Pancreas (tissue), 10 donors: ENCODE measurements around the gene DPEP3. TPM values are rescaled to one million over a fixed set of nuclear protein-coding genes. Genes with fewer than 3 reads are reported as not detected.

Experiments
- ATAC-seq, 4 donors: fragments of 200-7000 bp; cut with Tn5 transposase; one replicate each; pipeline versions ENCODE4 v1.8.0 to v1.9.1; 2020; ENCODE audit warnings: mild to moderate bottlenecking in 4 of 4, moderate library complexity in 4 of 4
- DNase-seq, 6 donors: peaks; one replicate each; pipeline ENCODE4 v3.0.0-alpha.2; 2020
- FAIRE-seq: peaks from 2 replicates; lab custom pipeline; 2012; peaks lifted over from hg19 to GRCh38; lab: Jason Lieb, UNC
- H3K27ac ChIP-seq, 4 donors: fragments of 200-600 bp; sonication (generic); 1 replicate in 3 of 4; 2 replicates in 1 of 4; pipeline versions ENCODE4 v1.5.0 to v1.8.0; 2020
- H3K27me3 ChIP-seq, 4 donors: fragments of 200-600 bp; one replicate each; pipeline ENCODE4 v1.8.0; 2021
- H3K36me3 ChIP-seq, 3 donors: fragments of 200-600 bp; sonication (generic) in 1 of 3; one replicate each; pipeline versions ENCODE4 v1.5.0 to v1.8.0; 2020 to 2021
- H3K4me1 ChIP-seq, 3 donors: fragments of 200-600 bp; one replicate each; pipeline ENCODE4 v1.8.0; 2021
- H3K4me3 ChIP-seq, 4 donors: fragments of 200-600 bp; sonication (generic) in 2 of 4; one replicate each; pipeline versions ENCODE4 v1.5.0 to v1.8.0; 2020 to 2021
- H3K9me3 ChIP-seq, 4 donors: fragments of 200-600 bp; one replicate each; pipeline ENCODE4 v1.8.0; 2021
- CTCF ChIP-seq, 4 donors: fragments of 200-600 bp; sonication (generic) in 3 of 4; IDR thresholded peaks; one replicate each; pipeline versions ENCODE4 v1.5.0 to v1.8.0; 2021; ENCODE audit warnings: antibody characterized with exemption in 4 of 4
- WGBS, 2 donors: extraction: QIAGEN DNeasy Blood & Tissue Kit; methylation state at CpG; one replicate each; pipeline ENCODE4 v1.1.7; 2013; 5-methylcytosine and 5-hydroxymethylcytosine counted together
- intact Hi-C, 3 donors: fragments of 100-400 bp; cut with DNase I; formaldehyde crosslinking; loops; one replicate each; pipeline versions ENCODE4 v1.11.1 to v1.14.2; 2022
- polyA plus RNA-seq, 2 donors: library from polyadenylated mRNA; stranded (reverse); fragments of 200-250 nt; gene quantifications; one replicate each; pipeline ENCODE4 v1.2.3, GENCODE V29; 2013
- total RNA-seq, 6 donors: library from RNA; stranded (reverse); fragmentation: NEBNext Ultra II Directional in 4 of 6; extraction: Animal tissue kit (Norgen Biotek cat#: 25700) in 4 of 6; gene quantifications; one replicate each; pipeline versions ENCODE4 v1.2.1 to v1.2.4, GENCODE V29; 2021 to 2023
- donor health status: healthy with polysubstance abuse.
- donor health status: DM: no; HTN: no; CAD: no; lungs with moderate emphysema.
- donor health status: DM: no; HTN: no; CAD: no.
- donor health status: control.
- donor health status: control.
- donor health status: Bipolar disorder and iron deficiency.
- donor health status: DM: yes; HTN: yes; CAD: no.
- donor health status: DM: no; HTN: no; CAD: no.
- donor health status: DM: no; HTN: no; CAD: no.
- donor health status: DM: yes; HTN: yes; CAD: no.

The DPEP3 gene
- total and polyA plus RNA-seq, 8 donors: 0.09 to 0.12 TPM; not detected in 6

GRCh38 chr16:67967183-67967957 is 12.9 kb downstream of the DPEP3 start:
- intact Hi-C loops: no loop called here
- 30 to 45% methylated on average over 18 of the region's 18 CpGs for whole genome bisulfite sequencing, 2 donors
- Histone ChIP-seq H3K9me3 (no peaks in the 10 kb centered on the region), H3K27ac (peak overlapping the region; percentile 70 to 84 (median 81)), H3K27me3 (no peaks in the 10 kb centered on the region), H3K4me3 (peak overlapping the region; percentile 80 to 91 (median 88)), H3K36me3 (no peaks in the 10 kb centered on the region), H3K4me1 (peaks cover 9 to 30% (median 17%) of the 10 kb centered on the region in 3 donors)
- no peak for TF ChIP-seq CTCF (IDR thresholded peaks at IDR 0.05)
- DNase-seq: no peak
- ATAC-seq: peak in 1 of 4 donors; percentile 2
- no peak for FAIRE-seq

- WGBS, 2 donors: 71 to 81% methylated on average over 3 of the region's 3 CpGs
- no peak for TF ChIP-seq CTCF (IDR thresholded peaks at IDR 0.05)
- no peak for FAIRE-seq
- intact Hi-C loops: no loop called here
- Histone ChIP-seq H3K9me3 (no peaks in the 10 kb centered on the region), H3K4me1 (peaks cover 15 to 37% (median 24%) of the 10 kb centered on the region in 3 donors), H3K27ac (no peak overlapping the region), H3K27me3 (no peaks in the 10 kb centered on the region), H3K36me3 (no peaks in the 10 kb centered on the region), H3K4me3 (peak overlapping the region in 2 of 4 donors; percentile 80 to 91)
- peak in 2 of 6 donors; percentile 46 to 62 for DNase-seq
- no peak for ATAC-seq
Observed at GRCh38 chr16:67966549-67967182, 13.6 kb downstream of the DPEP3 start.

- Histone ChIP-seq H3K36me3 (no peaks in the 10 kb centered on the region), H3K27me3 (no peaks in the 10 kb centered on the region), H3K4me1 (peaks cover 15 to 39% (median 30%) of the 10 kb centered on the region in 3 donors), H3K4me3 (peak overlapping the region in 1 of 4 donors; percentile 80), H3K9me3 (no peaks in the 10 kb centered on the region), H3K27ac (no peak overlapping the region)
- no peak for ATAC-seq
- no peak for TF ChIP-seq CTCF (IDR thresholded peaks at IDR 0.05)
- no peak for DNase-seq
- 81 to 87% methylated on average over 11 of the region's 11 CpGs for WGBS, 2 donors
- FAIRE-seq: no peak
- intact Hi-C loops: no loop called here
Observed at GRCh38 chr16:67965668-67966548, 14.4 kb downstream of the DPEP3 start.

- Histone ChIP-seq H3K4me1 (peaks cover 15 to 39% (median 30%) of the 10 kb centered on the region in 3 donors), H3K36me3 (peaks cover 0 to 5% (median 0%) of the 10 kb centered on the region in 3 donors), H3K27me3 (no peaks in the 10 kb centered on the region), H3K27ac (no peak overlapping the region), H3K9me3 (no peaks in the 10 kb centered on the region), H3K4me3 (no peak overlapping the region)
- ATAC-seq: no peak
- no peak for DNase-seq
- WGBS, 2 donors: 78 to 79% methylated on average over 6 of the region's 6 CpGs
- intact Hi-C loops: no loop called here
- no peak for FAIRE-seq
- no peak for TF ChIP-seq CTCF (IDR thresholded peaks at IDR 0.05)
Observed at GRCh38 chr16:67964477-67965131, 15.7 kb downstream of the DPEP3 start.
